Measurements from ENCODE around the gene HSD3B1. TPM values are rescaled to one million over a fixed set of nuclear protein-coding genes. Genes with fewer than 3 reads are reported as not detected.
"Not testable (repeated sequence)": the region's sequence is repeated elsewhere in the genome, so short reads cannot be mapped to it uniquely, and the experiment has no call there.

HSD3B1 gene
- polyA plus RNA-seq, 4 donors: 0.13 to 0.89 (median 0.43) TPM; not detected in 1

- no peak for DNase-seq (ENCODE audit: low read depth in 4 of 4, low spot score in 3 of 4)
Observed at GRCh38 chr1:119489201-119489600, 17.8 kb upstream of the HSD3B1 start.

- no peak for DNase-seq (ENCODE audit: low read depth in 4 of 4, low spot score in 3 of 4)
Observed at GRCh38 chr1:119490925-119491324, 16.1 kb upstream of the HSD3B1 start.

GRCh38 chr1:119492763-119493162, 14.2 kb upstream of the HSD3B1 start:
- no peak for DNase-seq (ENCODE audit: low read depth in 4 of 4, low spot score in 3 of 4)

GRCh38 chr1:119504831-119505230, 2.2 kb upstream of the HSD3B1 start:
- DNase-seq (ENCODE audit: low read depth in 4 of 4, low spot score in 3 of 4): no peak

- DNase-seq (ENCODE audit: low read depth in 4 of 4, low spot score in 3 of 4): no peak
Observed at GRCh38 chr1:119510046-119510445, 3.0 kb downstream of the HSD3B1 start.

GRCh38 chr1:119515221-119515620, 8.2 kb downstream of the HSD3B1 start:
- DNase-seq (ENCODE audit: low read depth in 4 of 4, low spot score in 3 of 4): no peak

GRCh38 chr1:119516247-119516646, 9.2 kb downstream of the HSD3B1 start:
- DNase-seq (ENCODE audit: low read depth in 4 of 4, low spot score in 3 of 4): no peak

- DNase-seq (ENCODE audit: low read depth in 4 of 4, low spot score in 3 of 4): no peak
Observed at GRCh38 chr1:119516680-119517079, 9.7 kb downstream of the HSD3B1 start.

GRCh38 chr1:119517667-119518066, 10.7 kb downstream of the HSD3B1 start:
- not testable (repeated sequence) for DNase-seq (ENCODE audit: low read depth in 4 of 4, low spot score in 3 of 4)

- DNase-seq (ENCODE audit: low read depth in 4 of 4, low spot score in 3 of 4): no peak
Observed at GRCh38 chr1:119531606-119532323, 24.8 kb downstream of the HSD3B1 start.

GRCh38 chr1:119532324-119532910, 25.4 kb downstream of the HSD3B1 start:
- DNase-seq (ENCODE audit: low read depth in 4 of 4, low spot score in 3 of 4): no peak

- no peak for DNase-seq (ENCODE audit: low read depth in 4 of 4, low spot score in 3 of 4)
Observed at GRCh38 chr1:119535381-119535780, 28.4 kb downstream of the HSD3B1 start.

- DNase-seq (ENCODE audit: low read depth in 4 of 4, low spot score in 3 of 4): no peak
Observed at GRCh38 chr1:119537966-119538365, 31.0 kb downstream of the HSD3B1 start.

GRCh38 chr1:119539636-119540035, 32.6 kb downstream of the HSD3B1 start:
- no peak for DNase-seq (ENCODE audit: low read depth in 4 of 4, low spot score in 3 of 4)

- DNase-seq (ENCODE audit: low read depth in 4 of 4, low spot score in 3 of 4): no peak
Observed at GRCh38 chr1:119541389-119541788, 34.4 kb downstream of the HSD3B1 start.

GRCh38 chr1:119542492-119542946, 35.5 kb downstream of the HSD3B1 start:
- DNase-seq (ENCODE audit: low read depth in 4 of 4, low spot score in 3 of 4): no peak

GRCh38 chr1:119544165-119544762, 37.3 kb downstream of the HSD3B1 start:
- DNase-seq (ENCODE audit: low read depth in 4 of 4, low spot score in 3 of 4): no peak

- DNase-seq (ENCODE audit: low read depth in 4 of 4, low spot score in 3 of 4): no peak
Observed at GRCh38 chr1:119546641-119547040, 39.6 kb downstream of the HSD3B1 start.

- DNase-seq (ENCODE audit: low read depth in 4 of 4, low spot score in 3 of 4): no peak
Observed at GRCh38 chr1:119547306-119547705, 40.3 kb downstream of the HSD3B1 start.

- no peak for DNase-seq (ENCODE audit: low read depth in 4 of 4, low spot score in 3 of 4)
Observed at GRCh38 chr1:119547805-119548204, 40.8 kb downstream of the HSD3B1 start.

GRCh38 chr1:119549719-119550132, 42.7 kb downstream of the HSD3B1 start:
- peak; percentile 50 to 66 (median 58) for DNase-seq (ENCODE audit: low read depth in 4 of 4, low spot score in 3 of 4)

- no peak for DNase-seq (ENCODE audit: low read depth in 4 of 4, low spot score in 3 of 4)
Observed at GRCh38 chr1:119550381-119550780, 43.4 kb downstream of the HSD3B1 start.

Measured in right renal pelvis (tissue), 4 donors.